Measurements from ENCODE around the gene CAMK1D.

The CAMK1D gene

GRCh38 chr10:12717981-12718707, 368.8 kb downstream of the CAMK1D start:
- Histone ChIP-seq H3K79me2 (ENCODE audit: insufficient read depth, low read length) (no peaks in the 10 kb centered on the region), H3K4me1 (ENCODE audit: insufficient read depth, low read length) (no peaks in the 10 kb centered on the region), H2AFZ (ENCODE audit: low read depth, low read length) (no peak overlapping the region), H4K20me1 (ENCODE audit: insufficient read depth, low read length) (no peaks in the 10 kb centered on the region), H3K4me3 (ENCODE audit: low read depth in 1 of 2, low read length in 2 of 2) (no peak overlapping the region), H3K27ac (ENCODE audit: low read length) (no peak overlapping the region), H3K27me3 (ENCODE audit: insufficient read depth, low read length, poor library complexity) (no peaks in the 10 kb centered on the region), H3K9me3 (ENCODE audit: insufficient read depth, low read length, severe bottlenecking) (no peaks in the 10 kb centered on the region), H3K9ac (ENCODE audit: low read depth, low read length) (no peak overlapping the region), H3K36me3 (ENCODE audit: insufficient read depth, low read length) (no peaks in the 10 kb centered on the region), H3K4me2 (ENCODE audit: insufficient read depth, low read length) (no peak overlapping the region)
- DNase-seq (no peak), ATAC-seq (ENCODE audit: insufficient read depth, low read depth) (no peak)
- TF ChIP-seq CTCF (IDR thresholded peaks at IDR 0.05; ENCODE audit: borderline replicate concordance, extremely low read depth, low read length, poor library complexity, severe bottlenecking), result no peak
- TF ChIP-seq EZH2 (IDR thresholded peaks at IDR 0.05; ENCODE audit: borderline replicate concordance, low read depth, low read length, severe bottlenecking), result no peak

GRCh38 chr10:12719365-12719764, 370.0 kb downstream of the CAMK1D start:
- H4K20me1 ChIP-seq (ENCODE audit: insufficient read depth, low read length), result no peaks in the 10 kb centered on the region
- H3K9ac ChIP-seq (ENCODE audit: low read depth, low read length), result no peak overlapping the region
- H3K79me2 ChIP-seq (ENCODE audit: insufficient read depth, low read length), result no peaks in the 10 kb centered on the region
- H3K36me3 ChIP-seq (ENCODE audit: insufficient read depth, low read length), result no peaks in the 10 kb centered on the region
- ATAC-seq (ENCODE audit: insufficient read depth, low read depth), result no peak
- H3K27me3 ChIP-seq (ENCODE audit: insufficient read depth, low read length, poor library complexity), result no peaks in the 10 kb centered on the region
- no peaks in the 10 kb centered on the region for H3K4me1 ChIP-seq (ENCODE audit: insufficient read depth, low read length)
- DNase-seq, result no peak
- no peak overlapping the region for H3K27ac ChIP-seq (ENCODE audit: low read length)
- H2AFZ ChIP-seq (ENCODE audit: low read depth, low read length), result no peak overlapping the region
- H3K9me3 ChIP-seq (ENCODE audit: insufficient read depth, low read length, severe bottlenecking), result no peaks in the 10 kb centered on the region
- no peak overlapping the region for H3K4me2 ChIP-seq (ENCODE audit: insufficient read depth, low read length)
- H3K4me3 ChIP-seq (ENCODE audit: low read depth in 1 of 2, low read length in 2 of 2), result no peak overlapping the region
- no peak for TF ChIP-seq EZH2 (IDR thresholded peaks at IDR 0.05; ENCODE audit: borderline replicate concordance, low read depth, low read length, severe bottlenecking)
- TF ChIP-seq CTCF (IDR thresholded peaks at IDR 0.05; ENCODE audit: borderline replicate concordance, extremely low read depth, low read length, poor library complexity, severe bottlenecking), result no peak

- DNase-seq, result no peak
- no peak overlapping the region for H3K27ac ChIP-seq (ENCODE audit: low read length)
Measured at GRCh38 chr10:12720217-12720981, 371.1 kb downstream of the CAMK1D start.

More at GRCh38 chr10:12720217-12720981, 371.1 kb downstream of the CAMK1D start:
- Histone ChIP-seq H3K79me2 (ENCODE audit: insufficient read depth, low read length) (no peaks in the 10 kb centered on the region), H3K36me3 (ENCODE audit: insufficient read depth, low read length) (no peaks in the 10 kb centered on the region), H3K4me1 (ENCODE audit: insufficient read depth, low read length) (no peaks in the 10 kb centered on the region), H3K9me3 (ENCODE audit: insufficient read depth, low read length, severe bottlenecking) (no peaks in the 10 kb centered on the region), H3K9ac (ENCODE audit: low read depth, low read length) (no peak overlapping the region), H3K27me3 (ENCODE audit: insufficient read depth, low read length, poor library complexity) (no peaks in the 10 kb centered on the region), H2AFZ (ENCODE audit: low read depth, low read length) (no peak overlapping the region), H4K20me1 (ENCODE audit: insufficient read depth, low read length) (no peaks in the 10 kb centered on the region), H3K4me2 (ENCODE audit: insufficient read depth, low read length) (no peak overlapping the region), H3K4me3 (ENCODE audit: low read depth in 1 of 2, low read length in 2 of 2) (no peak overlapping the region)
- TF ChIP-seq CTCF (IDR thresholded peaks at IDR 0.05; ENCODE audit: borderline replicate concordance, extremely low read depth, low read length, poor library complexity, severe bottlenecking) (no peak), EZH2 (IDR thresholded peaks at IDR 0.05; ENCODE audit: borderline replicate concordance, low read depth, low read length, severe bottlenecking) (no peak)
- no peak for ATAC-seq (ENCODE audit: insufficient read depth, low read depth)

Data from DND-41 (cell line).